GM19351 (cell line): ENCODE data around the gene TIMD4.
"Not testable (repeated sequence)": the region's sequence is repeated elsewhere in the genome, so short reads cannot be mapped to it uniquely, and the experiment has no call there.

Source experiments
- ATAC-seq: cut with Tn5 transposase; IDR thresholded peaks from one replicate; pipeline ENCODE4 v1.9.1; 2021; ENCODE audit warnings: mild to moderate bottlenecking, moderate library complexity; ENCODE audit not compliant: unreplicated experiment

The TIMD4 gene

GRCh38 chr5:156925767-156926166 is 37.3 kb downstream of the TIMD4 start:
- not testable (repeated sequence) for ATAC-seq

GRCh38 chr5:156922207-156922792 is 40.7 kb downstream of the TIMD4 start:
- peak; percentile 59 for ATAC-seq

- ATAC-seq = peak; percentile 36
These were observed 42.1 kb downstream of the TIMD4 start for GRCh38 chr5:156920861-156921431.

GRCh38 chr5:156920042-156920860 is 42.8 kb downstream of the TIMD4 start:
- peak; percentile 41 for ATAC-seq

GRCh38 chr5:156918311-156918845 is 44.6 kb downstream of the TIMD4 start:
- ATAC-seq = no peak

- peak; percentile 12 for ATAC-seq
These were observed 48.7 kb downstream of the TIMD4 start for GRCh38 chr5:156914371-156914737.

- peak; percentile 95 for ATAC-seq
These were observed 49.2 kb downstream of the TIMD4 start for GRCh38 chr5:156913719-156914370.

GRCh38 chr5:156913355-156913718 is 49.7 kb downstream of the TIMD4 start:
- ATAC-seq = no peak

- ATAC-seq = no peak
These were observed 50.2 kb downstream of the TIMD4 start for GRCh38 chr5:156912869-156913268.

GRCh38 chr5:156909180-156909579 is 53.8 kb downstream of the TIMD4 start:
- no peak for ATAC-seq

- no peak for ATAC-seq
These were observed 55.4 kb downstream of the TIMD4 start for GRCh38 chr5:156907667-156908066.

GRCh38 chr5:156906807-156907206 is 56.2 kb downstream of the TIMD4 start:
- ATAC-seq = no peak

GRCh38 chr5:156896546-156896945 is 66.5 kb downstream of the TIMD4 start:
- ATAC-seq = no peak

- ATAC-seq = peak; percentile 64
These were observed 69.5 kb downstream of the TIMD4 start for GRCh38 chr5:156893517-156893916.

- no peak for ATAC-seq
These were observed 70.2 kb downstream of the TIMD4 start for GRCh38 chr5:156892864-156893263.

GRCh38 chr5:156892223-156892622 is 70.8 kb downstream of the TIMD4 start:
- ATAC-seq = no peak

- peak; percentile 54 for ATAC-seq
These were observed 74.5 kb downstream of the TIMD4 start for GRCh38 chr5:156888520-156888919.

GRCh38 chr5:156883316-156883875 is 79.6 kb downstream of the TIMD4 start:
- peak; percentile 40 for ATAC-seq

- ATAC-seq = peak; percentile 88
These were observed 83.3 kb downstream of the TIMD4 start for GRCh38 chr5:156879665-156880285.

- no peak for ATAC-seq
These were observed 91.8 kb downstream of the TIMD4 start for GRCh38 chr5:156871212-156871611.

GRCh38 chr5:156870498-156870839 is 92.6 kb downstream of the TIMD4 start:
- ATAC-seq = no peak
